Erythroblast (primary cell): ENCODE data around the gene THRB.

Experiments
- GATA1 ChIP-seq: IDR thresholded peaks from 2 replicates; pipeline ENCODE4 v1.6.1; 2011; ENCODE audit warnings: low read depth, mild to moderate bottlenecking, control low read depth, low read length, moderate library complexity
- POLR2A ChIP-seq: IDR thresholded peaks from 2 replicates; pipeline ENCODE4 v1.6.1; 2011; ENCODE audit warnings: mild to moderate bottlenecking, low read length

DNA sequence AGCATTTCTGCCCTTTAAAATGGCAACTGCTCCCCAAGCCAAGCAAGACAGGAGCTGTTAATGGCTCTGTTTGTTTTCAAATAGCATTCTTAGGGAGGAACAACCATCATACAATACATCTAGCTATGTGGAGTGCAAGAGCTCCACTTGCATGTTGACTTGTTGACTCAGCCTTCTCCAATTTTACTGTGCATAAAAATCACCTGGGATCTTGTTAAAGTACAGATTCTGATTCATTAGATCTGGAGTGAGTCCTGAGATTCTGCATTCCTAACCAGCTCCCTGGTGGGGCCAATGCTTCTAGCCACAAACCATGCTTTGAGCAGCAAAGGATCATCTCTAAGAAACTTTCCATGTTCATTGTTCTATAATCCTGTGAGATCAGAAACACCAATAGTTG lies 171.4 kb downstream of the THRB start:
- TF ChIP-seq POLR2A (no peak), GATA1 (no peak)
